ENCODE measurements around the gene COL4A1. TPM values are rescaled to one million over a fixed set of nuclear protein-coding genes. Genes with fewer than 3 reads are reported as not detected.

COL4A1 gene
- total RNA-seq, 1 experiment from 2014 or later = 0.12 TPM

DNA sequence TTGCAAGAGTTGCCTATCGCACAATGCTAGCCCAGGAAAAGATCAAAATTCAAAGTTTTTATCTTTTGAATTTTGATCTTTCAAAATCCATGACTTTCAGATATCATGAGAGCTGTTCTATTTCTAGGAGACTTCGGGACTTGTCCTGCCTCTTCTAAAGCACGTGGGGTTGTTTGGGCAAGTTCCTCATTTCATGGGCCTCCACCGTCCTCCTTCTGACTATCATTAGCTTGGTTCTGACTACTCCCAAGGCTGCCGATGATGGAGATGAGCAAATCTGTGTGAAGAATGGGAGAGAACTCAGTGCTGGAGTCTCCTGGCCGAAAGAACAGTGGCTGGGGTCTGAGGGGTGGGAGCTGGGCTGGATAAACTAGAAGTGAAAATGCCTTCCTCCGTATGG, 86.5 kb downstream of the COL4A1 start:
- H3K36me3 Mint-ChIP-seq (ENCODE audit: insufficient read depth, unreplicated experiment) = no peaks in the 10 kb centered on the region
- no peaks in the 10 kb centered on the region for H3K4me1 Mint-ChIP-seq (ENCODE audit: low read depth, unreplicated experiment)
- TF ChIP-seq, protein P1, sequence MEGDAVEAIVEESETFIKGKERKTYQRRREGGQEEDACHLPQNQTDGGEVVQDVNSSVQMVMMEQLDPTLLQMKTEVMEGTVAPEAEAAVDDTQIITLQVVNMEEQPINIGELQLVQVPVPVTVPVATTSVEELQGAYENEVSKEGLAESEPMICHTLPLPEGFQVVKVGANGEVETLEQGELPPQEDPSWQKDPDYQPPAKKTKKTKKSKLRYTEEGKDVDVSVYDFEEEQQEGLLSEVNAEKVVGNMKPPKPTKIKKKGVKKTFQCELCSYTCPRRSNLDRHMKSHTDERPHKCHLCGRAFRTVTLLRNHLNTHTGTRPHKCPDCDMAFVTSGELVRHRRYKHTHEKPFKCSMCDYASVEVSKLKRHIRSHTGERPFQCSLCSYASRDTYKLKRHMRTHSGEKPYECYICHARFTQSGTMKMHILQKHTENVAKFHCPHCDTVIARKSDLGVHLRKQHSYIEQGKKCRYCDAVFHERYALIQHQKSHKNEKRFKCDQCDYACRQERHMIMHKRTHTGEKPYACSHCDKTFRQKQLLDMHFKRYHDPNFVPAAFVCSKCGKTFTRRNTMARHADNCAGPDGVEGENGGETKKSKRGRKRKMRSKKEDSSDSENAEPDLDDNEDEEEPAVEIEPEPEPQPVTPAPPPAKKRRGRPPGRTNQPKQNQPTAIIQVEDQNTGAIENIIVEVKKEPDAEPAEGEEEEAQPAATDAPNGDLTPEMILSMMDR (IDR thresholded peaks at IDR 0.05; ENCODE audit: unreplicated experiment) = no peak
- intact Hi-C loops (cut with micrococcal nuclease; ENCODE audit: unreplicated experiment) = loop anchor here (5.0 kb wide), 1 partner anchor 192 kb away; no protein-coding TSS in a partner anchor
- no peaks in the 10 kb centered on the region for H3K27me3 Mint-ChIP-seq (ENCODE audit: unreplicated experiment)
- BruUV-seq (replicated peaks) = no TSS peak
- no peak overlapping the region for H3K27ac Mint-ChIP-seq (ENCODE audit: unreplicated experiment)
- no peak overlapping the region for H3K4me3 Mint-ChIP-seq (ENCODE audit: low read depth, unreplicated experiment)
- CTCF ChIA-PET = no interaction called here
- DNase-seq = no peak
- H3K9me3 Mint-ChIP-seq (ENCODE audit: low read depth, unreplicated experiment) = no peaks in the 10 kb centered on the region

DNA sequence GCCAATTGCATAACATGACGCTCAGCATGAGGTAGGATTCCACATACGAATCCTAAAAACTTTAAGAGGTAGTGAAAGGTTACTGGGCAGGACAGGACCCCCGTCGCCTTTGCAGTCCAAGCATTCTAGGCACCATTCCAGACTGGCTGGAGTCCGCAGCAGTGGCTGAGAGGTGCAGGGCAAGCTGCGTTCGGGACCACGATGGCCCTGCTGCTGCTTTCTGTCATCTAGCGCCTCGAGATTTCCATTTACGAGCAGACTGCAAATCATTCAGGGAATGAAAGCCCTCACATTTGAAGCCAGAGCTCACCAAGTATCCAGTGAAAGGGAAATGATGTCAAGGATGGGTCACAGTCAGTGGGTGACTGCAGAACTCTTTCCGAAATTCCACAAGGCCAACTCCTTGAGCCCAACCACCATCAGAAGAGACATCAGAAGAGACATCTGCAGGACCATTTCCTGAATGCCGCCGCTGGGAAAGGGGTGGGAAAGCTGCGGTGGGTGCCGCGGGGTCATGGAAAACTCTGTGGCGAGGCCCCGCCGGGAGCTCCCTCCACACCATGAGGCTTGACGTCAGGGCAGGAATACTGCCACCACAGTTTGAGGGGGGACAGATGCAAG, 88.3 kb downstream of the COL4A1 start:
- CTCF ChIA-PET = no interaction called here
- intact Hi-C loops (cut with micrococcal nuclease; ENCODE audit: unreplicated experiment) = no loop called here
- H3K4me3 Mint-ChIP-seq (ENCODE audit: low read depth, unreplicated experiment) = no peak overlapping the region
- DNase-seq = no peak
- H3K9me3 Mint-ChIP-seq (ENCODE audit: low read depth, unreplicated experiment) = no peaks in the 10 kb centered on the region
- H3K36me3 Mint-ChIP-seq (ENCODE audit: insufficient read depth, unreplicated experiment) = no peaks in the 10 kb centered on the region
- TF ChIP-seq, protein P1 (IDR thresholded peaks at IDR 0.05; ENCODE audit: unreplicated experiment) = no peak
- BruUV-seq (replicated peaks) = no TSS peak
- no peak overlapping the region for H3K27ac Mint-ChIP-seq (ENCODE audit: unreplicated experiment)
- H3K27me3 Mint-ChIP-seq (ENCODE audit: unreplicated experiment) = no peaks in the 10 kb centered on the region
- H3K4me1 Mint-ChIP-seq (ENCODE audit: low read depth, unreplicated experiment) = no peaks in the 10 kb centered on the region

DNA sequence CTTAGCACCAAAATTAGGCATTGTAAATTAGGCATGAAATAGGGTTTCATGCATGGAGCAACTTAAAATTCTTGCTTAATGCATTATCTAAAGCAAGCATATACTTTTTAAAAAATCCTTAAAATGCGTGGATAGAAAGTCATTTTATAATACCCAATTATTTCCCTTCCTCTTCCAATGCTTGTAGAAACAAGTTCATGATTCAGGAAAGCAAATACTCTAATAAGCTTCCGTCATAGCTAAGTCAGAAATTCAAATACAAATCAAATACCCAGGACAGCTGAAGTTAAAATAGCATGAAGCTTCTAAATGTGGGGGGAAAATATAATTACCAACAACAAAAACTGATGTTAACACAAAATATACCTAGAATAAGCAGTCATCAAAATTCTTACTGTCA, 89.1 kb downstream of the COL4A1 start:
- Mint-ChIP-seq H3K27ac (ENCODE audit: unreplicated experiment) (no peak overlapping the region), H3K9me3 (ENCODE audit: low read depth, unreplicated experiment) (no peaks in the 10 kb centered on the region), H3K36me3 (ENCODE audit: insufficient read depth, unreplicated experiment) (no peaks in the 10 kb centered on the region), H3K4me1 (ENCODE audit: low read depth, unreplicated experiment) (no peaks in the 10 kb centered on the region), H3K27me3 (ENCODE audit: unreplicated experiment) (no peaks in the 10 kb centered on the region), H3K4me3 (ENCODE audit: low read depth, unreplicated experiment) (no peak overlapping the region)
- intact Hi-C loops (cut with micrococcal nuclease; ENCODE audit: unreplicated experiment) = no loop called here
- DNase-seq = no peak
- TF ChIP-seq, protein P1 (IDR thresholded peaks at IDR 0.05; ENCODE audit: unreplicated experiment) = no peak
- BruUV-seq (replicated peaks) = no TSS peak
- CTCF ChIA-PET = no interaction called here

DNA sequence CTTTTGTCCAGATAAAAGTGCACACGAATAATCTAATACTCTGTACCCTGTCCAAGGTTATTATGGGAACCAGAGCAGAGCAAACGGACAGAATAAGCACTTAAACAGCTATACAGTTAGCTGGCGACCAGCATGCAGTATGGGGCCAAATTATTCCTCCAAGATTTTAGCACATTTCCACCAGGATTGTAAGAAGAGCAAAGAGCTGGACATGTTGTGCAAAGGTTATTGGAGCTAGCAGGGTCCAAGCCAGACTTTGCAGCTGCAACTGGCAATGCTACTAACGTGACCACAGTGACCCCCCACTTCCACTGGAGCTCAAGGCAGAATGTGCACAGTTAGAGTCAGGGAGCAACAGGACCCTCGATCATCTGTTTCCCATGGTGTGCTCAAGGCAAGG, 89.9 kb downstream of the COL4A1 start:
- CTCF ChIA-PET = interaction anchor here (0.6 kb wide), 1 partner anchor 31 kb away, joined by 3 read pairs; no protein-coding TSS in a partner anchor
- intact Hi-C loops (cut with micrococcal nuclease; ENCODE audit: unreplicated experiment) = no loop called here
- no peaks in the 10 kb centered on the region for H3K27me3 Mint-ChIP-seq (ENCODE audit: unreplicated experiment)
- TF ChIP-seq, protein P1 (IDR thresholded peaks at IDR 0.05; ENCODE audit: unreplicated experiment) = no peak
- H3K9me3 Mint-ChIP-seq (ENCODE audit: low read depth, unreplicated experiment) = no peaks in the 10 kb centered on the region
- BruUV-seq (replicated peaks) = no TSS peak
- no peaks in the 10 kb centered on the region for H3K36me3 Mint-ChIP-seq (ENCODE audit: insufficient read depth, unreplicated experiment)
- no peak for DNase-seq
- H3K4me1 Mint-ChIP-seq (ENCODE audit: low read depth, unreplicated experiment) = no peaks in the 10 kb centered on the region
- H3K27ac Mint-ChIP-seq (ENCODE audit: unreplicated experiment) = no peak overlapping the region
- no peak overlapping the region for H3K4me3 Mint-ChIP-seq (ENCODE audit: low read depth, unreplicated experiment)

All from Calu3 (cell line).